NCI-H2171 treated with DMSO at 0.1 percent for 48 hours (cell line): Measurements from ENCODE around the gene LRCOL1.

Experiments
- DNase-seq: peaks from one replicate; lab custom pipeline; 2025; lab: John Stamatoyannopoulos, UW

LRCOL1 gene

GRCh38 chr12:132635076-132635955 is 24.9 kb upstream of the LRCOL1 start:
- DNase-seq, result no peak

GRCh38 chr12:132634411-132634990 is 24.1 kb upstream of the LRCOL1 start:
- DNase-seq, result no peak

GRCh38 chr12:132633901-132634300 is 23.5 kb upstream of the LRCOL1 start:
- no peak for DNase-seq

GRCh38 chr12:132633398-132633797 is 23.0 kb upstream of the LRCOL1 start:
- DNase-seq, result no peak

- no peak for DNase-seq
Measured at GRCh38 chr12:132632521-132633228, 22.3 kb upstream of the LRCOL1 start.

- no peak for DNase-seq
Measured at GRCh38 chr12:132631666-132632065, 21.3 kb upstream of the LRCOL1 start.

- no peak for DNase-seq
Measured at GRCh38 chr12:132630672-132631071, 20.3 kb upstream of the LRCOL1 start.

- DNase-seq, result no peak
Measured at GRCh38 chr12:132629330-132629729, 18.9 kb upstream of the LRCOL1 start.

GRCh38 chr12:132625731-132626430 is 15.5 kb upstream of the LRCOL1 start:
- no peak for DNase-seq

- DNase-seq, result no peak
Measured at GRCh38 chr12:132624910-132625630, 14.7 kb upstream of the LRCOL1 start.

- no peak for DNase-seq
Measured at GRCh38 chr12:132624186-132624855, 13.9 kb upstream of the LRCOL1 start.

- DNase-seq, result peak; percentile 73
Measured at GRCh38 chr12:132623072-132623869, 12.9 kb upstream of the LRCOL1 start.

- no peak for DNase-seq
Measured at GRCh38 chr12:132622437-132623071, 12.2 kb upstream of the LRCOL1 start.

- no peak for DNase-seq
Measured at GRCh38 chr12:132621657-132622435, 11.5 kb upstream of the LRCOL1 start.

GRCh38 chr12:132620899-132621656 is 10.7 kb upstream of the LRCOL1 start:
- no peak for DNase-seq

- no peak for DNase-seq
Measured at GRCh38 chr12:132620113-132620898, 9.9 kb upstream of the LRCOL1 start.

GRCh38 chr12:132619386-132620112 is 9.2 kb upstream of the LRCOL1 start:
- DNase-seq, result no peak
